ENCODE data around the gene TOMM20.

The TOMM20 gene

DNA sequence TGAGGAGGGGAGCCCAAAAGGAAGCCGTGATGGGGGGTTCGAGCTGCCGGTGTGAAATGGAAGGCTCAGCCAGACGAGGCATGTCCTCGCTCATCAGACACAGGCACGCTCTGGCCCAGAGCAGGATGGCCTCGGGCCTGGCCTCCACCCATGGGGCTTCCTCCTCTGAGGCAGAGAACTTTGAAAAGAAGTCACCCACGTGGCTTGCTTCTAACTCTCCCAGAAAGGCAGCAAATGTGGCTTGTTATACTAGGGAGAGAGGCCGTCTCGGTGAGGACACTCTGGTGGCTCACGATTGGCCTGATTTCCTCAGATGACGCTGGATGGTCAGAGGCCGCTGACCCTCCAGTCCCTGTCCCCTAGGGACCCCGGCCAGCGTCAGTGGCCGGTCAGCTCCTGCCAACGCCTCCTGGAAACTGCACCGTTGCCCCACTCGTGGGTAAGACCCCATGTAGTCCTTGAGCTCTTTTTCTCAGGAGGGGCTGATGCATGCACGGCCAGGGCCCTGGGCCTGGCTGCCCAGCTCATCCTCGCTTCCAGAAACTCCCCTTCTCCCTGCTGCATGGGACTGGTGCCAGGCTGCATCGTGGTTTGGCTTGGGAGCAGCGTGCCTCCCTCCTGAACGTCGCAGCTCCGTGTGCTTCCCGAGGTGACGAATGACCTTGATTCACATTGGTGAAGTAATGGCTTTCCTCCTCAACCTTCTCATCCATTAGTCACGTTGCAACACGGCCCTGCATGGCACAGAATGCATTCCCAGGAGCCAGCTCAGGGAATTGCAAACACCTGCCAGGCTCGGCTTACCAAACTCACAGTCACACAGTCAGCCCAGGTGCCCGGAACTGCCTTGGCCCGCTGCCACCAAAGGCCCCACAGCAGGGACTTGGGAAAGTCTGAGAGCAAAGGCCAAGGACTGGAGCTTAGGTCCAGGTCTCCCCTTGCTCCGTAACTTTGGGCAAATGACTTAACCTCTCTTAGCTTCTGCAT is 58.8 kb downstream of the TOMM20 start:
- DNase-seq (ENCODE audit: extremely low read depth, low read depth): no peak
- no peak overlapping the region for H3K4me3 ChIP-seq (replicated peaks; ENCODE audit: low read depth, low read length)
- TF ChIP-seq, protein P1, sequence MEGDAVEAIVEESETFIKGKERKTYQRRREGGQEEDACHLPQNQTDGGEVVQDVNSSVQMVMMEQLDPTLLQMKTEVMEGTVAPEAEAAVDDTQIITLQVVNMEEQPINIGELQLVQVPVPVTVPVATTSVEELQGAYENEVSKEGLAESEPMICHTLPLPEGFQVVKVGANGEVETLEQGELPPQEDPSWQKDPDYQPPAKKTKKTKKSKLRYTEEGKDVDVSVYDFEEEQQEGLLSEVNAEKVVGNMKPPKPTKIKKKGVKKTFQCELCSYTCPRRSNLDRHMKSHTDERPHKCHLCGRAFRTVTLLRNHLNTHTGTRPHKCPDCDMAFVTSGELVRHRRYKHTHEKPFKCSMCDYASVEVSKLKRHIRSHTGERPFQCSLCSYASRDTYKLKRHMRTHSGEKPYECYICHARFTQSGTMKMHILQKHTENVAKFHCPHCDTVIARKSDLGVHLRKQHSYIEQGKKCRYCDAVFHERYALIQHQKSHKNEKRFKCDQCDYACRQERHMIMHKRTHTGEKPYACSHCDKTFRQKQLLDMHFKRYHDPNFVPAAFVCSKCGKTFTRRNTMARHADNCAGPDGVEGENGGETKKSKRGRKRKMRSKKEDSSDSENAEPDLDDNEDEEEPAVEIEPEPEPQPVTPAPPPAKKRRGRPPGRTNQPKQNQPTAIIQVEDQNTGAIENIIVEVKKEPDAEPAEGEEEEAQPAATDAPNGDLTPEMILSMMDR (IDR thresholded peaks at IDR 0.05; ENCODE audit: low read depth, low read length, missing control alignments): no peak

DNA sequence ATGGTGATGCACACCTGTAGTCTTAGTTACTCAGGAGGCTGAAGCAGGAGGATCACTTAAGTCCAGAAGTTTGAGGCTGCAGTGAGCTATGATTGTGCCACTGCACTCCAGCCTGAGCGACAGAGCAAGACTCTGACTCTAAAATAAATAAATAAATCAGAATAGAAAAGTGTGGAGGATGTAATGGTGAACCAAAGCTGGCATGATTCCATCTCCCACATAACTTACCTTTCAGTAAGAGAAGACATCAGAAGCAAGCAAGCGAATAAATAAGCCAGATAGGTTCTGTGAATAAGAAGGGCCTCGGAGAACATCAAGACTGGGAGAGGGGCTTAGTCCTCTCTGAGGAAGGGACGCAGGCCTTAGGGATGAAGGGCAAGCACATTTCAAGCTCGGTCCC is 59.5 kb downstream of the TOMM20 start:
- no peak for DNase-seq (ENCODE audit: extremely low read depth, low read depth)
- H3K4me3 ChIP-seq (replicated peaks; ENCODE audit: low read depth, low read length): no peak overlapping the region

DNA sequence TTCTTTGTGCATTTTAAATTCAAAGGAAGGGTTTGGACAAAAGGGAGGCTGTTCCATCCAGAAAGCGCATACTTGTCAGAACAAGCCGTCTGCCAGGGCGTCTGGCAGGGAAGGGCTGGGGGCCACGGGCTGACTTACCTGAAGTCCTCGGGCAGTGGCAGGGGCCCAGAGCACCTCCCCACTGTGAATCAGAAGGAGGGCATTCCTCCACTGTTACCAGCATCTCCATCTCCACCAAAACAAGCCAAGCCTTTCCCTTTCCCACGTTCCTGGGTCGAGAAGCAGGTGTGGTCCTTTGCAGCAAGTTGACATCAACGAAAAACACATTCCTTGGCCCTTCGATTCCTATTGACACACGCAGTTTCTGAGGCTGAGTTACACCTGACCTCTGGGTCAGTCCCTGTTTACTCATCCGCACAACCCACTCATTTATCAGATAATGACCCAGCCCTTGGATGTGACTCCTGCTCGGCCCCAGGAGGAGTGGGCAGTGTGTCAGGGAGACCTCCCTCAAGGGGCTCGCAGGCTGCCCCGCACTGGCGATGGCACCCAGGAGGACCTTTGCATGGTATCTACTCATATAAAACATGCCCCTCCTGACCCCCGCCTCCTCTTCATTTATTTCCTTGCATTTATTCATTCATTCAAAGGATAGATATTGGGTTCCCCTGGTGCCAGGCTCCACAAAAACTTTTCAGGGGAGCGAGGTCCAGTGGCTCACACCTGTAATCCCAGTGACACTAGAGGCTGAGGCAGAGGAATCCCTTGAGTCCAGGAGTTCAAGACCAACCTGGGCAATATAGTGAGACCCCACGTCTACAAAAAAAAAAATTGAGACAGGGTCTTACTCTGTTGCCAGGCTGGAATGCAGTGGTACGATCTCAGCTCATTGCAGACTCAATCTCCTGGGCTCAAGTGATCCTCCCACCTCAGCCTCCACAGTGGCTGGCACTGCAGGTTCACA is 60.2 kb downstream of the TOMM20 start:
- no peak overlapping the region for H3K4me3 ChIP-seq (replicated peaks; ENCODE audit: low read depth, low read length)
- TF ChIP-seq, protein P1 (IDR thresholded peaks at IDR 0.05; ENCODE audit: low read depth, low read length, missing control alignments): no peak
- no peak for DNase-seq (ENCODE audit: extremely low read depth, low read depth)

More for the DNA sequence above, 59.5 kb downstream of the TOMM20 start:
- TF ChIP-seq, protein P1 (IDR thresholded peaks at IDR 0.05; ENCODE audit: low read depth, low read length, missing control alignments): no peak

DNA sequence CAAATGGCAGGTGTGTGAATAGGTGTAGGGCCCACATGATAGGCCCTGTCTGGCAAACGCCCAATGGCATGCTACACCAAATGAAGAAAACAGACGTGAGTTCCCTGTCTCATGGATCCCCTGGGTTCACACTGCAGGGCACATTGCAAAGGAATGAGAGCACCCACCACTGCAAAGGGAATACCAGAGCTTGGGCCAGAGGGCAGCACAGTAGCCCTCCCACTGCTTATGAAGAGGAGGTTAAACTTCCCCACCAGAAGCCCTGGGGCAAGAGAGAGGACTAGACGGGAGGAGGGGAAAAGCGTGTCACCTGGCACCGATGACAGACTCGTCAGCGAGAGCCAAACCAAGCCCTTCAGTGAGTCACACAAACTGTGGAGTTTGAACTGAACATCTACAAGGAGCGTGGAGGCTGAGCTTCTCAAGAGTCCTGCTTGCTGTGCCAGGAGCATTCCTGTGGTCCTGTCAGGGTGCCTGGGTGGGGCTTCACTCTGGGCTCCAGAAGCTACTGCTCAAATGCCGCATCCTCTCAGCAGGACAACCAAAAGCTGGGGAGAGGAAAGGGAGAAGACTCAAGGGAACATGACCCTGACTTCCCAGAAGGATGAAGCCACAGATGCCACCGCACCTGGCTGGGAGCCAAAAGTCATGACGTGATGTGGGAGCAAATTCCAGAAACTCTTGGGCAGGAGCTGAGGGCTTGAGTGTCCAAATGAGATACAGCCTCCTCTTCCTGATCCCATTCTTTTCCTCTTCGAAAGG is 61.1 kb downstream of the TOMM20 start:
- H3K4me3 ChIP-seq (replicated peaks; ENCODE audit: low read depth, low read length): no peak overlapping the region

DNA sequence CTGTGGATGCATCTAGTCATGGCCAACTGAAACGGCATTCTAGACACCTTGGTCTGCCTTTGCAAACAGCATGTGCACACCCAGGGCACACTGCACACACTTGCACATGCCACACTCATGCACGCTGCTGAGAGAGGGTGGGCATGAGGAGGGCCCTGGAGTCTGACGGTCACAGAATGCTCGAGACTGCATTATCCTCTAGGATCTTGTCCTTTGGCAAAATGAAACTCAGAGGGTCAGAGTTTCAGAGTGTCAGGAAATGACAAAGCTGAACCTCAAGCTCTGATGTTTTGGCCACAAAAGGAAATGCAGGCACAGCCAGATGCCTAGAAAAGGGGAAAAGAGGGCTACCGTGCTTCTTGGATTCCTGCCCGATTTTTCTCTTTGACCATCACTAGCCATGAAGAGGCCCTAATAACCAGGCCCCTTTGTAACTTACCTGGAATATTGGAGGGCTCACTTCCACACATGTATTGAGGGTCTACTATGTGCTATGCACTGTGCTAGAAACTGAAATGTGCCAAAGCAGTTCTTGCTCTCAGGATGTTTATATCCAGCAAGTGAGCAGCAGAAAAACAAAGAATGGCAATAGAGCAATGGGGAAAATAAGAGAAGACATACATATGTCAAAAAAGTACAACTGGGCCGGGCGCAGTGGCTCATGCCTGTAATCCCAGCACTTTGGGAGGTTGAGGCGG is 65.4 kb downstream of the TOMM20 start:
- H3K4me3 ChIP-seq (replicated peaks; ENCODE audit: low read depth, low read length): no peak overlapping the region
- DNase-seq (ENCODE audit: extremely low read depth, low read depth): no peak
- TF ChIP-seq, protein P1 (IDR thresholded peaks at IDR 0.05; ENCODE audit: low read depth, low read length, missing control alignments): no peak

More for the DNA sequence above, 61.1 kb downstream of the TOMM20 start:
- TF ChIP-seq, protein P1 (IDR thresholded peaks at IDR 0.05; ENCODE audit: low read depth, low read length, missing control alignments): no peak
- peak; percentile 93 for DNase-seq (ENCODE audit: extremely low read depth, low read depth)

All from HFF-Myc (cell line).